HL-60 (cell line): ENCODE measurements around the gene FAM151A.

Experiments used
- DNase-seq, 2 experiments: peaks; one replicate each; pipeline ENCODE4 v3.0.0-alpha.2; 2010 to 2020; ENCODE audit warnings: low read depth in 1 of 2, low spot score in 1 of 2
- H3K27ac ChIP-seq: fragments of 250-450 bp; sonication (Bioruptor Pico); replicated peaks from 2 replicates; pipeline ENCODE4 v1.5.1; 2020; ENCODE audit warnings: mild to moderate bottlenecking, moderate library complexity
- H3K27me3 ChIP-seq: fragments of 250-450 bp; sonication (Bioruptor Pico); 2 replicates; pipeline ENCODE4 v1.5.1; 2021; ENCODE audit warnings: mild to moderate bottlenecking, moderate library complexity; ENCODE audit not compliant: insufficient read depth, poor library complexity, severe bottlenecking
- H3K4me3 ChIP-seq: replicated peaks from 2 replicates; pipeline ENCODE4 v1.5.1; 2011; ENCODE audit warnings: mild to moderate bottlenecking, control low read depth, low read length; ENCODE audit not compliant: insufficient read depth
- GABPA ChIP-seq: IDR thresholded peaks from 2 replicates; pipeline ENCODE4 v1.6.1; 2012; ENCODE audit warnings: low read depth
- POLR2AphosphoS5 ChIP-seq: IDR thresholded peaks from 2 replicates; pipeline ENCODE4 v1.6.1; 2012; ENCODE audit warnings: low read depth
- SPI1 ChIP-seq: IDR thresholded peaks from 2 replicates; pipeline ENCODE4 v1.6.1; 2012; ENCODE audit warnings: low read depth, mild to moderate bottlenecking, borderline replicate concordance
- TF ChIP-seq, protein P1 (sequence below): IDR thresholded peaks from 2 replicates; pipeline ENCODE4 v1.6.1; 2012; ENCODE audit warnings: low read depth; ENCODE audit not compliant: insufficient replicate concordance
- TF ChIP-seq, protein P2 (sequence below): IDR thresholded peaks from one replicate; pipeline ENCODE4 v1.5.1; 2011; ENCODE audit warnings: low read length, control low read depth, inconsistent platforms; ENCODE audit not compliant: insufficient read depth

FAM151A gene

GRCh38 chr1:54582566-54583306 is 40.6 kb downstream of the FAM151A start:
- Histone ChIP-seq H3K27me3 (no peaks in the 10 kb centered on the region), H3K4me3 (no peak overlapping the region), H3K27ac (no peak overlapping the region)
- TF ChIP-seq, protein P1, sequence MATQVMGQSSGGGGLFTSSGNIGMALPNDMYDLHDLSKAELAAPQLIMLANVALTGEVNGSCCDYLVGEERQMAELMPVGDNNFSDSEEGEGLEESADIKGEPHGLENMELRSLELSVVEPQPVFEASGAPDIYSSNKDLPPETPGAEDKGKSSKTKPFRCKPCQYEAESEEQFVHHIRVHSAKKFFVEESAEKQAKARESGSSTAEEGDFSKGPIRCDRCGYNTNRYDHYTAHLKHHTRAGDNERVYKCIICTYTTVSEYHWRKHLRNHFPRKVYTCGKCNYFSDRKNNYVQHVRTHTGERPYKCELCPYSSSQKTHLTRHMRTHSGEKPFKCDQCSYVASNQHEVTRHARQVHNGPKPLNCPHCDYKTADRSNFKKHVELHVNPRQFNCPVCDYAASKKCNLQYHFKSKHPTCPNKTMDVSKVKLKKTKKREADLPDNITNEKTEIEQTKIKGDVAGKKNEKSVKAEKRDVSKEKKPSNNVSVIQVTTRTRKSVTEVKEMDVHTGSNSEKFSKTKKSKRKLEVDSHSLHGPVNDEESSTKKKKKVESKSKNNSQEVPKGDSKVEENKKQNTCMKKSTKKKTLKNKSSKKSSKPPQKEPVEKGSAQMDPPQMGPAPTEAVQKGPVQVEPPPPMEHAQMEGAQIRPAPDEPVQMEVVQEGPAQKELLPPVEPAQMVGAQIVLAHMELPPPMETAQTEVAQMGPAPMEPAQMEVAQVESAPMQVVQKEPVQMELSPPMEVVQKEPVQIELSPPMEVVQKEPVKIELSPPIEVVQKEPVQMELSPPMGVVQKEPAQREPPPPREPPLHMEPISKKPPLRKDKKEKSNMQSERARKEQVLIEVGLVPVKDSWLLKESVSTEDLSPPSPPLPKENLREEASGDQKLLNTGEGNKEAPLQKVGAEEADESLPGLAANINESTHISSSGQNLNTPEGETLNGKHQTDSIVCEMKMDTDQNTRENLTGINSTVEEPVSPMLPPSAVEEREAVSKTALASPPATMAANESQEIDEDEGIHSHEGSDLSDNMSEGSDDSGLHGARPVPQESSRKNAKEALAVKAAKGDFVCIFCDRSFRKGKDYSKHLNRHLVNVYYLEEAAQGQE: no peak
- TF ChIP-seq GABPA (no peak), POLR2AphosphoS5 (no peak), SPI1 (no peak)
- TF ChIP-seq, protein P2, sequence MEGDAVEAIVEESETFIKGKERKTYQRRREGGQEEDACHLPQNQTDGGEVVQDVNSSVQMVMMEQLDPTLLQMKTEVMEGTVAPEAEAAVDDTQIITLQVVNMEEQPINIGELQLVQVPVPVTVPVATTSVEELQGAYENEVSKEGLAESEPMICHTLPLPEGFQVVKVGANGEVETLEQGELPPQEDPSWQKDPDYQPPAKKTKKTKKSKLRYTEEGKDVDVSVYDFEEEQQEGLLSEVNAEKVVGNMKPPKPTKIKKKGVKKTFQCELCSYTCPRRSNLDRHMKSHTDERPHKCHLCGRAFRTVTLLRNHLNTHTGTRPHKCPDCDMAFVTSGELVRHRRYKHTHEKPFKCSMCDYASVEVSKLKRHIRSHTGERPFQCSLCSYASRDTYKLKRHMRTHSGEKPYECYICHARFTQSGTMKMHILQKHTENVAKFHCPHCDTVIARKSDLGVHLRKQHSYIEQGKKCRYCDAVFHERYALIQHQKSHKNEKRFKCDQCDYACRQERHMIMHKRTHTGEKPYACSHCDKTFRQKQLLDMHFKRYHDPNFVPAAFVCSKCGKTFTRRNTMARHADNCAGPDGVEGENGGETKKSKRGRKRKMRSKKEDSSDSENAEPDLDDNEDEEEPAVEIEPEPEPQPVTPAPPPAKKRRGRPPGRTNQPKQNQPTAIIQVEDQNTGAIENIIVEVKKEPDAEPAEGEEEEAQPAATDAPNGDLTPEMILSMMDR: no peak
- no peak for DNase-seq

DNA sequence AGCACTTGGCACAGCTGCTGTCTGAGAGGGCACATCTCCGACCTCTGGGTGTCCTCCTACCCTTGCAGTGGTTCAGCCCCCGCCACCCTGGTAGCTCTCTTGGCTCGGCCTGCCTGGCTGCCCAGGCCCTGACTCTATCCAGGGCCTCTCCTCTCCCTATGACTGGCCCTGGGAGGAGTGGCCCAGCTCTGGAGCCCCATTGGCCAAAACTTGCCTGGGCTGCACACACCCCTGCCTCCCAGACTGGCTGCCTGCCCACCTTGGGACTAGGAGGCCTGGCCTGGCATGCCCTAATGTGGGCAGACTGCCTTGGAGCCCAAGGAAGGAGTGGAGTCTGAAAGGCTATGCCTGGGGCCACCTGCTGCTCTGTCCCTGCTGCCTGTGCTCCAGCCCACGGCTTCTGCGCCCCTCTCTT is 41.7 kb downstream of the FAM151A start:
- DNase-seq: no peak
- H3K4me3 ChIP-seq: no peak overlapping the region
- TF ChIP-seq GABPA (no peak), POLR2AphosphoS5 (no peak), SPI1 (no peak)
- TF ChIP-seq, protein P2: no peak
- TF ChIP-seq, protein P1: no peak
- no peak overlapping the region for H3K27ac ChIP-seq
- H3K27me3 ChIP-seq: no peaks in the 10 kb centered on the region

GRCh38 chr1:54580856-54581550 is 42.3 kb downstream of the FAM151A start:
- TF ChIP-seq, protein P2: no peak
- TF ChIP-seq SPI1: no peak
- TF ChIP-seq GABPA: no peak
- TF ChIP-seq POLR2AphosphoS5: no peak
- TF ChIP-seq, protein P1: no peak

More at GRCh38 chr1:54580856-54581550, 42.3 kb downstream of the FAM151A start:
- Histone ChIP-seq H3K27me3 (no peaks in the 10 kb centered on the region), H3K4me3 (no peak overlapping the region), H3K27ac (no peak overlapping the region)
- DNase-seq: no peak
